Vagina (tissue), 2 donors: ENCODE data around the gene DEK.
"Not testable (repeated sequence)": the region's sequence is repeated elsewhere in the genome, so short reads cannot be mapped to it uniquely, and the experiment has no call there.

Experiments used
- POLR2A ChIP-seq, 2 donors: fragments of 450-650 bp; IDR thresholded peaks; one replicate each; pipeline ENCODE4 v1.6.1; 2017; ENCODE audit warnings: antibody characterized with exemption in 2 of 2, mild to moderate bottlenecking in 2 of 2, moderate library complexity in 2 of 2
- TF ChIP-seq, protein P1 (sequence below), 3 experiments: fragments of 450-650 bp in 2 of 3; fragments of 200-600 bp in 1 of 3; sonication (generic) in 1 of 3; IDR thresholded peaks; one replicate each; pipeline ENCODE4 v1.5.1; 2017 to 2019; ENCODE audit warnings: antibody characterized with exemption in 3 of 3, mild to moderate bottlenecking in 2 of 3, moderate library complexity in 2 of 3

DNA sequence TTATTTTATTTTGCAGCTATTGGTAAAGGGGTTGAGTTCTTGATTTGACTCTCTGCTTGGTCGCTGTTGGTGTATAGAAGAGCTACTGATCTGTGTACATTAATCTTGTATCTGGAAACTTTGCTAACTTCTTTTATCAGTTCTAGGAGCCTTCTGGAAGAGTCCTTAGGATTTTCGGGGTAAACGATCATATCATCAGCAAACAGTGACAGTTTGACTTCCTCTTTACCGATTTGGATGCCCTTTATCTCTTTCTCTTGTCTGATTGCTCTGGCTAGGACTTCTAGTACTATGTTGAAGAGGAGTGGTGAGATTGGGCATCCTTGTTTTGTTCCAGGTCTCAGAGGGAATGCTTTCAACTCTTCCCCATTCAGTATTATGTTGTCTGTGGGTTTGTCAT lies 88.1 kb downstream of the DEK start:
- TF ChIP-seq, protein P1, sequence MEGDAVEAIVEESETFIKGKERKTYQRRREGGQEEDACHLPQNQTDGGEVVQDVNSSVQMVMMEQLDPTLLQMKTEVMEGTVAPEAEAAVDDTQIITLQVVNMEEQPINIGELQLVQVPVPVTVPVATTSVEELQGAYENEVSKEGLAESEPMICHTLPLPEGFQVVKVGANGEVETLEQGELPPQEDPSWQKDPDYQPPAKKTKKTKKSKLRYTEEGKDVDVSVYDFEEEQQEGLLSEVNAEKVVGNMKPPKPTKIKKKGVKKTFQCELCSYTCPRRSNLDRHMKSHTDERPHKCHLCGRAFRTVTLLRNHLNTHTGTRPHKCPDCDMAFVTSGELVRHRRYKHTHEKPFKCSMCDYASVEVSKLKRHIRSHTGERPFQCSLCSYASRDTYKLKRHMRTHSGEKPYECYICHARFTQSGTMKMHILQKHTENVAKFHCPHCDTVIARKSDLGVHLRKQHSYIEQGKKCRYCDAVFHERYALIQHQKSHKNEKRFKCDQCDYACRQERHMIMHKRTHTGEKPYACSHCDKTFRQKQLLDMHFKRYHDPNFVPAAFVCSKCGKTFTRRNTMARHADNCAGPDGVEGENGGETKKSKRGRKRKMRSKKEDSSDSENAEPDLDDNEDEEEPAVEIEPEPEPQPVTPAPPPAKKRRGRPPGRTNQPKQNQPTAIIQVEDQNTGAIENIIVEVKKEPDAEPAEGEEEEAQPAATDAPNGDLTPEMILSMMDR (IDR thresholded peaks at IDR 0.05) = not testable (repeated sequence)
- not testable (repeated sequence) for TF ChIP-seq POLR2A (IDR thresholded peaks at IDR 0.05)
